ENCODE measurements around the gene SOBP.

SOBP gene

DNA sequence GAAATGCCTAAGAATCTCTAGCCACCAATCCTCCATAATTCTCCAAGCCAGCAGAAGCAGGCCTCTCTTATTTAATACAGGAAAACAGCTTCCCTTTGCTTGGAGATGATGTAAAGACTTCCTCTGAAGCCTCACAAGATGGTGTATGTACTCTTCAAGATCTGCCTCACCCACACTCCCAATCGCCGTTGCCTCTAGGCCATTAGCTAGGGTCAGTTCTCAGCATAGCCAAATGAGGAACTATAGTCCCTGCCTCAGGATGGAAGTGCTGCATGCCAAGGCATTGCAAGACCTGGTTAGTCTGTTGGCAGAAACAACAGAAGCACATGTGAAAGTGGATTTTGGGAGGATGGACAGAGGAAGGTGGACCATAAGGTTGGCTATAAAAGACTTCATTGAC is 195.1 kb downstream of the SOBP start:
- no peak for DNase-seq (ENCODE audit: low read depth in 3 of 3, low spot score in 1 of 3)

- DNase-seq (ENCODE audit: low read depth in 3 of 3, low spot score in 1 of 3), result no peak
Observed at GRCh38 chr6:107689190-107689589, 199.3 kb downstream of the SOBP start.

DNA sequence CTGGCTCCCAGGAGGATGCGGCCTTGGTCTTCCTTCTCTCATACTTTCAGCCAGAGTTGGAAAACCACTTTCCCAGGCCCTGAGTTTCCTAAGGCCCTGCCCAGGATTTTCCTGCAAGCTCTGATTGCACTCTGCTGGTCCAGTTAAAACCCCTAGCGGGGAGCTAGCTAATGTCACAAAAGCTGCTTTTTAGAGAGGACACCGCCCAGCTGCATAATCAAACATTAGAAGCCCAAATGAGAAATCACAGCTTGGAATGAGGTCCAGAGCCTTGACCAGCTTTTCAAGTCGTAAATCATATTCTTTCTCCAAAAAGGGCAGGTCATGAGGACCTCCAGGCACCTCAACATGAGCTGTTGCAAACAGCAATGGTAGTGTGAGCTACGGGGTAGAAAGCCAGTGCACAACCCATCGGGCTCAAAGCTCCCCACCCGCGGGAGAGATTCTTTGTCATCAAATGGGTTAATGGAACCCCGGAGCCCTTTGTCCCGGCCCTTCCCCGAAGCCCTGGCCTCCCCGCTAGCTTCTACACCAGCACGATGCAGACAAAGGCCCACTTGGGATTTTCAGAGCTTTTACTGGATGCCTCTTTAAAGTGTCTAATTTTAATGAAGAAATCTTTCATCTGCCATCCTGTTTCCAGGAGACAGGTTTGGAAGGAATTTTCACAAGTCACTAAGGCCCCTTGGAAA is 200.2 kb downstream of the SOBP start:
- no peak for DNase-seq (ENCODE audit: low read depth in 3 of 3, low spot score in 1 of 3)

DNA sequence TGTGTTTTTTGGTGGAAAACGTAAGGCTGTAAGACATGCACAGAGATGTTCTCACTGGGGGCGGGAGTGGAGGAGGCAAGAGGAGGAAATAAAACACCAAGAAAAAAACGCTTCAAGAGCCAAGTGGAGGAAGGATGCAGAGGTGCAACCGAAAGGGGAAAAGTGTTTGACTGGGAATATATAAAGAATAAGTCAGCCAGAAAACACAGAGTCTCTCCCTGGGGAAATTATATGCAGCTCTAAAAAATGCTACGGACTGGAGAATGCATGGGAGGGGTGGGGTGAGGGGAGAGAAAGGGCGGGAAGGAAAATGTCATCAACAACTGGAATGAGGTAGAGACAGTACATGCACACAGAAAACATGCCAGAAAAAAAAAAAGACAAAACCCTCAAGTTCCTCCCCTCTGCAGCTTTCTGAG is 200.7 kb downstream of the SOBP start:
- DNase-seq (ENCODE audit: low read depth in 3 of 3, low spot score in 1 of 3), result no peak

DNA sequence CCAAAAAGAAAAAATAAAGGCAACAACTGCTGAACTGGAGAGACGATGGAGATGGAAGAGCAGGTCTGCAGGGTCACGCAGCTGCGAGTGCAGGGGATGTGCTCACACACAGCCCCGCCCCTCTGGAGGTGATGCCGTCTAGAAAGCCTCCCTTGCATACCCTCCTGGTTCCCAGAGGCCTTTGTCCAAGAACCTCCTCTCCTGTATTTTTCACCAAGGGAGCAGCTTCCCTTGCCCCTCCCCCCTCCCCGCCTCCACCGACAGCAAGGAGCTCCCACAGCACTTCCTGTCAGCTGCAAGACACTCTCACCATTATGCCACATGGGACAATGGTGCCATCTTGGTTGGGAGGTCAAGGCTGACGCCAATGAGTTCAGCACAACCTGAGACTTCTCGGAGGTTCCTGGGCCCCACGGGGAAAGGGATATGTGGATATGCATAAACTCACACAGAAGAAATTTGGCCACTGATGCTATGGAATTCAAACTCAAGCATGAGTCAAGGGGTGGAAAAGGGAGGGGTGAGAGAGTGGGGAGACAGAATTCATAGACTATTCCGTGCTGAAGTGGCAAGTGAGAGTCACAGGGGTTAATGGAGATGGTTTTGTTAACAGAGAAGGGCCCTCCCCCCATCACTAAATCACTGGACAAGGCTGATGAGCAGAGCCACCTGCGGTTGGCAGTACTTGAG is 201.3 kb downstream of the SOBP start:
- DNase-seq (ENCODE audit: low read depth in 3 of 3, low spot score in 1 of 3), result no peak

GRCh38 chr6:107692351-107692750 is 202.4 kb downstream of the SOBP start:
- DNase-seq (ENCODE audit: low read depth in 3 of 3, low spot score in 1 of 3), result no peak

GRCh38 chr6:107695061-107695720 is 205.3 kb downstream of the SOBP start:
- DNase-seq (ENCODE audit: low read depth in 3 of 3, low spot score in 1 of 3), result no peak

- no peak for DNase-seq (ENCODE audit: low read depth in 3 of 3, low spot score in 1 of 3)
Observed at GRCh38 chr6:107697682-107698081, 207.8 kb downstream of the SOBP start.

DNA sequence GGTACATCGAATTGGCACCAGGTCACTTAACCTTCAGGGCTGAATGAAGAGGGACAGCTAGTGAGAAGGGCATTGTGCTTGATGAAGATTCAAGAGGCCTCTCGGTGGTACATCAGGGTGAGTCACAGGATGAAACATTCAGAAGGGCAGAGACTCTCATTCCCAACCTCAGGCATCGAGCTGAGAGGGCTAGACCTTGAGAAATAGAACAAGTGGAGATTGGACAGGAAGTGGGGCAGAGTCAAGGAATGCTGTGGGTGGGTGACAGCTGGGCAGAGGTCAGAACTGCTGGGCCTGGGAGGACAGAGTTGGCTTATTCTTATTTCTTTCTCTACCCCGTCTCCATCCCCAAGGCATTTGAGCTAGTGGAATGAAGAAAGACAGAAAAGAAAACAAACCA is 208.2 kb downstream of the SOBP start:
- no peak for DNase-seq (ENCODE audit: low read depth in 3 of 3, low spot score in 1 of 3)

- no peak for DNase-seq (ENCODE audit: low read depth in 3 of 3, low spot score in 1 of 3)
Observed at GRCh38 chr6:107699254-107699653, 209.3 kb downstream of the SOBP start.

DNA sequence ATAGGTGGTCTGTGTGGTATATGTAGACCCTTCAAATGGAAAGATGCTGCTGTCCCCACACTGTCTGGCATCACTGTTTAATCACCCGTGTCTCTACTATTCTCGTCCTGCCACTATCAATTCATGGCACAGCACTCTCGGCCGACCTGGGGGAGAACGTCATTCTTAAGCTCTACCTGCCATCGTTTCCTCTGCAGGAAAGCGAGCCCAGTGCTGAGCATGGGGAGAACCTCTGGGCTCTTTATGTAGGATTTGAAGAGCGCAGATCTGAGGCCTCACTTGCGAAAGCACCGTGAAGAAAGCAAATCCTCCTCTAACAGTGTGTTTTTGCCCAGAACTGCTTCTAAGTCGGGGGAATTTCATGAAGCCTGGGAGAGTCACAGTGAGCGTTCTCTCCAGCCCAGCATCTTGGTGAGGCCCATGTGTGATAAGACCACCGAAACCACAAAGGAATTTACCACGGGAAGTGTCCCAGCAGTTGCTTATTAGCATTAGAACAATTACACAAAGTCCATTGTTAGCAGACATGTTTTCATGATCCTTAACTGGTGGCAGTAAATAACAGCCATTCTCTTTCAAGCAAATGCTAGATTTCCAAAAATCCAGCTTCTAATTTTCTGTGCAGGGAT is 209.9 kb downstream of the SOBP start:
- no peak for DNase-seq (ENCODE audit: low read depth in 3 of 3, low spot score in 1 of 3)

DNA sequence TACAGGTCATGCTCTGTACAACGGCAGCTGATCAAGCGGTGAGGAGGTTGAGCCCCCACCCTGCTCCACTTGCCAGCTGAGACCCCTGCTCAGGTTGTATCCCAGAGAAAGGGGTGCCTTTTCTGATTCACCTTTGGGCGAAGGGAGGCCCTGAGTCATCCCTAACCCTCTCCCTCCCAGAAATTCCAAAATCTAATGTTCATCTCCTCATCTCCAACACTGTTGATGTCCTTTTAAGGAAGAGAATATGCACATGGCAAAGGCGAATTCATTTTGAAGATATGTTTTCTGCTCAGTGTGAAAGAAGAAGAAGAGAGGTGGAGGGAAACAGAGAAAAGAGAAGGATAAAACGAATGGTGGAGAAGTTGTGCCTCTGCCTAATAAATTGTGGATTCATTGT is 213.7 kb downstream of the SOBP start:
- DNase-seq (ENCODE audit: low read depth in 3 of 3, low spot score in 1 of 3), result no peak

GRCh38 chr6:107704347-107705013 is 214.6 kb downstream of the SOBP start:
- no peak for DNase-seq (ENCODE audit: low read depth in 3 of 3, low spot score in 1 of 3)

- no peak for DNase-seq (ENCODE audit: low read depth in 3 of 3, low spot score in 1 of 3)
Observed at GRCh38 chr6:107706516-107707115, 216.7 kb downstream of the SOBP start.

DNA sequence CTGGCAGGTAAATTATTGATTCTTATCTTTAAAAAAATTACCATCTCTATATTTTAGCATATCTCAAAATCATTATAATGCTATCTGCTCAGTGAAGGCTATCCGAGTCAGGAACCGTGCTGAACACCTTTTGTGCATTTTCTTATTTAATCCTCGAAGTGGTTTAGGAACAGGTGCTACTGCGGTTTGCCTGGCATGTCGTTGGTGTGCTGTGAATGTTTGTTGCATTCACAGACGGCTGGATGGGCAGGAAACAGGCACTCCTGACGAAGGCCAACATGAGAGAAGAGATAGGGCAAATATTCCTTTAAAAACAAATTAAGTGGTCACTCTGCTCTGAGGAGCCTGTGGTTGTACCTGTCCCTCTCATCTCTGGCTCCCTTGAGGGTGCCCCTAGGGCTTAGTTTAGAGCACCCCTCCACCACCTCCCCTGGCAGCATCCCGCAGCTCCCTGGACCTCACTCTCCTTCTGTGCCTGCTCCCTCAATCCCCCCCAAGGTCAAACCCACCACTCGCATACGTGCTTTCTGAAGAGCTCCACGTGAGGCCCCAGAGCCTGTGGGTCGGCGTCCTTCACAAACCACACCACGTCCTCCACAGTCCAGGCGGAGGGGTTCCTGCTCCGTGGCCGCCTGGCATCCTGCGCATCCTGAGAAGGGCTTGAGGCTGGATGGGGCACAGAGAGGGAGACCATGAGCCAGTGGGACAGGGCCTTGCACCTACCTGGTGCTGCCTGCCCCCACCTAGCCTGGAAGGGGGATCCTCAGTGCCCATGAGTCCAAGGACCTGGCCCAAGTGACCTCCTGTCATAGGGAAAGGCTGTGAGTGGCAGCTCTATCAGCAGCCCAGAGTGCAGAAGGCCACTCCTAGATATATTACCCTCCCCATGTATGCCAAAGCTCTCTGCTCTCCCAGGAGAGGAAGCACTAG is 217.7 kb downstream of the SOBP start:
- no peak for DNase-seq (ENCODE audit: low read depth in 3 of 3, low spot score in 1 of 3)

GRCh38 chr6:107708435-107708834 is 218.5 kb downstream of the SOBP start:
- DNase-seq (ENCODE audit: low read depth in 3 of 3, low spot score in 1 of 3), result no peak

DNA sequence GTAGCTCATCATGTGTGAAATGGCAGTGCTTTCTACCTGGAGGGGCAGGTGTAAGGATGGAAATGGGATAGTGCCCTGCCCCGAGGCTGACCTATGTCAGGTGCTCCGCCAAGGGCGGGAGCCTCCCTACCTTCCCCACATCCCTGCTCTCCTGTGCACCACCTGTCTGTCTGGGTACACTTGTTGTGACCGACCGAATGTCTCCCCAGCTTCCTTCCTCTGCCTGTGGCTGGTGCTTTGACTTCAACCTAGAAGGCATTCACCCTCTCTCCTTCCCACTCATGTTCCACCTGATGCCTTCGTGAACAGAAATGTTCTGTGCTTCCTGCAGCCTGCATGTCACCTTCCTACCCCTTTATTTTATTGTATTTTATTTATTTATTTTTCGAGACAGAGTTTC is 219.4 kb downstream of the SOBP start:
- no peak for DNase-seq (ENCODE audit: low read depth in 3 of 3, low spot score in 1 of 3)

Data from stimulated activated CD4-positive, alpha-beta T cell treated with anti-CD3 and anti-CD28 coated beads, TNF-alpha, amount 100 ng/mL, for 1 hour (primary cell).